GM21576 (cell line): ENCODE results near the gene CRACR2A.

ENCODE experiments used
- ATAC-seq: cut with Tn5 transposase; IDR thresholded peaks from one replicate; pipeline ENCODE4 v1.9.1; 2021; ENCODE audit warnings: mild to moderate bottlenecking, moderate library complexity; ENCODE audit not compliant: unreplicated experiment

CRACR2A gene

GRCh38 chr12:3752741-3753486 lies at the start of gene CRACR2A:
TSS of gene CRACR2A (minus strand) at chr12:3753109. CDS start at chr12:3696999, 56,110 bp downstream.
- peak; percentile 75 for ATAC-seq

- ATAC-seq = no peak
Observed at GRCh38 chr12:3797531-3798048, 44.7 kb upstream of the CRACR2A start.

GRCh38 chr12:3795492-3796133 lies 42.7 kb upstream of the CRACR2A start:
- no peak for ATAC-seq

GRCh38 chr12:3795066-3795465 lies 42.2 kb upstream of the CRACR2A start:
- no peak for ATAC-seq

GRCh38 chr12:3792623-3793288 lies 39.8 kb upstream of the CRACR2A start:
- ATAC-seq = no peak

- no peak for ATAC-seq
Observed at GRCh38 chr12:3791256-3791874, 38.5 kb upstream of the CRACR2A start.

- ATAC-seq = no peak
Observed at GRCh38 chr12:3790642-3791041, 37.7 kb upstream of the CRACR2A start.

- ATAC-seq = no peak
Observed at GRCh38 chr12:3789838-3790237, 36.9 kb upstream of the CRACR2A start.

- ATAC-seq = no peak
Observed at GRCh38 chr12:3777206-3777809, 24.4 kb upstream of the CRACR2A start.

- no peak for ATAC-seq
Observed at GRCh38 chr12:3775385-3776035, 22.6 kb upstream of the CRACR2A start.

GRCh38 chr12:3772380-3772779 lies 19.5 kb upstream of the CRACR2A start:
- no peak for ATAC-seq

GRCh38 chr12:3771853-3772252 lies 18.9 kb upstream of the CRACR2A start:
- ATAC-seq = no peak

GRCh38 chr12:3770891-3771290 lies 18.0 kb upstream of the CRACR2A start:
- no peak for ATAC-seq

GRCh38 chr12:3768911-3769447 lies 16.1 kb upstream of the CRACR2A start:
- no peak for ATAC-seq

GRCh38 chr12:3761116-3761735 lies 8.3 kb upstream of the CRACR2A start:
- ATAC-seq = no peak

- no peak for ATAC-seq
Observed at GRCh38 chr12:3759878-3760277, 7.0 kb upstream of the CRACR2A start.

GRCh38 chr12:3757261-3757660 lies 4.4 kb upstream of the CRACR2A start:
- no peak for ATAC-seq

GRCh38 chr12:3755898-3756297 lies 3.0 kb upstream of the CRACR2A start:
- no peak for ATAC-seq

- no peak for ATAC-seq
Observed at GRCh38 chr12:3753544-3754284, 805 bp upstream of the CRACR2A start.
